Measurements from ENCODE around the gene NECTIN3. TPM values are rescaled to one million over a fixed set of nuclear protein-coding genes. Genes with fewer than 3 reads are reported as not detected.

The NECTIN3 gene
- total RNA-seq, 1 donor from 2014 or later: 36.0 TPM

DNA sequence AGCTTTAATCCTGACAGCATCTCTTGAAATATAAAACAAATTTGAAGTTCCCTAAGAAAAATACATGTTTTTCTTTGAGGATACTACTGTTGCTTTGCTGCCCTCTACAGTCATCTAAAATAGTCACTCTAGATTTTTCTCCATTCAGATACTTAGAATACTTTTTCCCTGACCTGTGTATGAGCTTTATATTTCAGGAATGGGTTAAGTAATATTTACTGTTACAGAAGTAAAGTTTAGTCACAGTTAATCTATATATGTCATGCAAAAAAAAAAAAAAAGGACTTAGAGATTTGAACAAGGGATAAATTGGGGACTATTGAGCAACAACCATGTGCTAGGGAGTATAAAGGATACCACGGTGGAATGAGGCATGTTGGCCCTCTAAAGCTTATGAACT is 8.8 kb downstream of the NECTIN3 start:
- peak; percentile 23 for DNase-seq (ENCODE audit: extremely low read depth, low read depth, low spot score)

DNA sequence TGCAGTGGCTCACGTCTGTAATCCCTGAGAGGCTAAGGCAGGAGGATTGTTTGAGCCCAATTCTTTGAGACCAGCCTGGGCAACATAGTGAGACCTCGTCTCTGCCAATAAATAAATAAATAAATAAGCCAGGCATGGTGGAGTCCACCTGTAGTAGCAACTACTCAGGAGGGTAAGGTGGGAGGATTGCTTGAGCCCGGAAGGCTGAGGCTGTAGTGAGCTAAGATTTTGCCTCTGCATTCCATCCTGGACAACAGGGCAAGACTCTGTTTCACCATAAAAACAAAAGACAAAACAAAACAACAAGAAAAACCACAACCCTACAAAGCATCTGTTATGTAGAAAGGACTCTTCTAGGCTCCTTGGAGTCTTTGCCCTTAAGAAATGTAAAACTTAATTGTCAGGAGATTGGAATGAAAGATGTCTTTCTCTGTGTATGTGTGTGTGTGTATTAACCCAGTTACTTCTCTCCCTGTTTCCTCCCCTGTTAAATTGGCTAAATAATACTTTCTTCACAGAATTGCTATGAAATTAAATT is 9.5 kb downstream of the NECTIN3 start:
- no peak for DNase-seq (ENCODE audit: extremely low read depth, low read depth, low spot score)

DNA sequence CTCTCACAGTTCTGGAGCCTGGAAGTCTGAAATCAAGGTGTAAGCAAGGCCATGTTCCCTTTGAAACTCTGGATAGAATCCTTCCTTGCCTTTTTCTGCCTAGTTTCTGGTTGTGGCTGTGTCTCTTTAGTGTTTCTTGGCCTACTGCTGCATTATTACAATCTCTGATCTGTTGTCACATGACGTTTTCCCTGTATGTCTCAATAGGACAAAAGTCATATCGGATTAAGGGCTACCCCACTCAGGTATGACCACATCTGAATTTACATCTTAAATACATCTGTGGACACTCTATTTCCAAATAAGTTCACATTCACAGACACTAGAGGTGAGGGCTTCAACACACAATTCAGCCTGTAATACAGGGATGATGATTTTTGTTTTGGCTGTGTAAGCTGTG is 13.3 kb downstream of the NECTIN3 start:
- no peak for DNase-seq (ENCODE audit: extremely low read depth, low read depth, low spot score)

DNA sequence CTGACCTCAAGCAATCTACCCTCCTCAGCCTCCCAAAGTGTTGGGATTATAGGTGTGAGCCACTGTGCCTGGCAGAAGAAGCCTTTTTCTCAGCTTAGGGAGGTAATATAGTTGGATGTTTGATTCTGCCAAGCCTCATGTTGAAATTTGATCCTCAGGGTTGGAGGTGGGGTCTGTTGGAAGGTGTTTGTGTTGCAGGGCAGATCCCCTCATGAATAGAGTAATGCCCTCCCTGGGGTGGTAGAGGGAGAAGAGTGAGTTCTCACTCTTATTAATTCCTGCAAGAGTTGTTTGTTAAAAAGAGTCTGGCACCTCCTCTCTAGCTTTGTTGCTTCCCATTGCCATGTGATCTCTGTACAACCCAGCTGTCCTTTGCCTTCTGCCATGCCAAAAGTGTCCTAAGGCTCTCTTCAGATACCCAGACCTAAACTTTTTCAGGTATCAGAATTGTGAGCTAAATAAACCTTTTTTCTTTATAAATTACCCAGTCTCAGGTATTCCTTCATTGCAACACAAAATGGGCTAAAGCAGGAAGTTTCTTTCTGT is 16.4 kb downstream of the NECTIN3 start:
- no peak for DNase-seq (ENCODE audit: extremely low read depth, low read depth, low spot score)

DNA sequence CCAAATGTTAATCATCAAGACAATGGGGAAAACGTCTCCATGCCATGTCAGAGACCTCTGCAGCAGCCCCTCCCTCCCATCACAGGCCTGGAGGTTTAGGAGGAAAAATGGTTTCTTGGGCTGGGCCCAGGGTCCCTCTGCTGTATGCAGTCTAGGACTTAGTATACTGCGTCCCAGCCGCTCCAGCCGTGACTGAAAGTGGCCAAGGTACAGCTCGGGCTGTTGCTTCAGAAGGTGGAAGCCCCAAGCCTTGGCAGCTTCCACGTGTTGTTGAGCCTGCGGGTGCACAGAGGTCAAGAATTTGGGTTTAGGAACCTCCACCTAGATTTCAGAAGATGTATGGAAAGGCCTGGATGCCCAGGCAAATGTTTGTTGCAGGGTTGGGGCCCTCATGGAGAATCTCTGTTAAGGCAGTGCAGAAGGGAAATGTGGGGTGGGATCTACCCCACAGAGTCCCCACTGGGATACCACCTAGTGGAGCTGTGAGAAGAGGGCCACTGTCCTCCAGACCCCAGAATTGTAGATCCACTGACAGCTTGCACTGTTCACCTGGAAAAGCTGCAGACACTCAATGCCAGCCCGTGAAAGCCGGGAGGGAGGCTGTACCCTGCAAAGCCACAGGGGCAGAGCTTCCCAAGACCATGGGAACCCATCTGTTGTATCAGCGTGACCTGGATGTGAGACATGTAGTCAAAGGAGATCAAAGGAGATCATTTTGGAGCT is 25.0 kb downstream of the NECTIN3 start:
- no peak for DNase-seq (ENCODE audit: extremely low read depth, low read depth, low spot score)

DNA sequence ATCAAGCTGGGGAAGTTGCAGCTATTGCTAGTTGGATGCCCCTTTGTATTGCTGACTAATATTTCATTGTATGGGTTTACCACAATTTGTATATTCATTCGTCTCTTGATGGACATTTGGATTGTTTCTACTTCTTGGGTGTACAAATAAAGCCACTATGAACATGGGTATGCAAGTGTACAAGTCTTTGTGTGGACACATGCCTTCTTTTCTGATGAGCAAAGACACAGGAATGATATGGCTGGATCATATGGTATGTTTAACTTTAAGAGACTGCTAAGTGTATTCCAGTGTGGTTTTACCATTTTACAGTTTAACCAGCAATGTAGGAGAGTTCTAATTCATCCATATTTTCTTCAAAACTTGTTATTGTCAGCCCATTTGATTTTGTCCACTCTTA is 32.2 kb downstream of the NECTIN3 start:
- DNase-seq (ENCODE audit: extremely low read depth, low read depth, low spot score): no peak

DNA sequence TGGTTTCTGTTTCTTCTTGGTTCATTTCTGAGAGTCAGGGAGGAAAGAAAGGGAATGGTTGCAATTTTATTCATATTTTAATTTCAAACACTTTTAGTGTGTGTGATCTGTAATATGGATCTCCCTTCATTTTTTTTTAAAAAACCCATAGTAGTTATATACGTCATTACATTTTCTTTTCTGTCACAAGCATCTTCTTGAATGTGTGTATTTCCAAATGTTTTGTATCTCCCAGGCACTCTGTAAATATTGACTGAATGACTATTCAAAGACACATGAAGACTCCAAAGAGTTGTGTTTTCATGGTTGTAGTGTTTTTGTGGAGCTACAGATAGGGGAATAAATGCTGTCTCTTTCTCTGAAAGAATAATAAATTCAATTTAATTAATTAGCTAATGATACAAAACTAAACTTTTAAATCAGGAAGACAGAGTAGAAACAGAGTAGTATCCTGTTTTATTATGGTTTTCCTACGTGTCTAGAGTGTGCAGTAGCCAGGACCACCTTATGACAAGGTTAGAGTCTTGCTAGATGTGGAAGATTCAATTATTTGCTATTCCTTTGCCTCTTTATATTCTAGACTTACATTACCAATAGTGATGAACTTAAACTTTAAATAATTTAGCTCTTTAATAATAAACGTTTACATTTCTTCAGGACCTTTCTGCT is 35.5 kb downstream of the NECTIN3 start:
- DNase-seq (ENCODE audit: extremely low read depth, low read depth, low spot score): no peak

DNA sequence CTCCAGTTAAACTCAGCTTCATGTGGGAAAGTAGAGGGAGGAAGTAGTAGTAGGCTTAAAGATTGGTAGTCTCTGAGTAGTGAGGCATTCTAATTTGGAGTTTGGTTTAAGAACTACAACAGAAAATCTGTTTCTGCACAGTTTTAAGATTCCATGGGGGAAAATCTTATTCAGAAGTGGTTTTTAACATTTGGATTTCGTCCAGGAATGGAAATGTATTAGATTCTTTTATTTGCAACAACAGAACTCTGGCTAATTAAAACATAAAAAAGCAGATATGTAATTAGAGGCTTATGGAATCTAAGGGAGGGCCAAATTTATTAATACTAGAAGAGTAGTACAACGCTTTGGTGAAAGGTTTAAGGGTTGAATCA is 36.0 kb downstream of the NECTIN3 start:
- DNase-seq (ENCODE audit: extremely low read depth, low read depth, low spot score): no peak

DNA sequence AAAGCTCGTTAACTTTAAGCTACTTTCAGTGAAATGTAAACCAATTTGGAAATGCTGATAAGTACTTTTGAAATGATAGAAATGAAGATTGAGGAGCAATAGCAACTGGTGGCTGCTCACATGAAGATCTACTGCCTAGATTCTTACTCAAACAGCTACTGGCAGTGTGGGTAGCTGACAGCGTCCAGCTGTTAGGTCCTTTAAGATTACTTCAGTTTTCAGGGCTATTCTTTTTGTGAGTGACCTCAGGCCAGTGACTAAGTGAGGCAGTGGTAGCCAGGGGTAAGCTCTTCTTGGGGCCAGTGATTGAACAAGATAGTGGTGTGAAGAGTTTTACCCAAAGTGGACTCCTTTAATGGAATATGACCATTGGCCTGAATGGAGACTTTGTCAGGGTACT is 41.3 kb downstream of the NECTIN3 start:
- DNase-seq (ENCODE audit: extremely low read depth, low read depth, low spot score): no peak

DNA sequence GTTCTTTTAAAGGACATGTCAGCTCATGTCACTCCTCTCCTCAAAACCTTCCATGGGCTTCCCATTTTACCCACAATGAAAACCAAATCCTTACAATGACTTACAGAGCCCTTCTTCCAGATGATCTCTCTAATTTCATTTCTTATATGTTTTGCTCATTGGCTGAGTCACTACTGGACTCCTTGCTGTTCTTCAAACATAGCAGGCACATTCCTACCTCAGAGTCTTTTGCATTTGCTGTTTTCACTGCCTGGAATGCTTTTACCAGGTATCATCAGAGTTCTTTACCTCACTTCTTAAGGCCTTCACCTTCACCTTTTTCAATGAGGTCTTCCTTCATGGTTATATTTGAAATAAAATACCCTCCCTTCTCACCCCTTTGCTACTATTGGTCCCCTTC is 57.3 kb downstream of the NECTIN3 start:
- DNase-seq (ENCODE audit: extremely low read depth, low read depth, low spot score): no peak

DNA sequence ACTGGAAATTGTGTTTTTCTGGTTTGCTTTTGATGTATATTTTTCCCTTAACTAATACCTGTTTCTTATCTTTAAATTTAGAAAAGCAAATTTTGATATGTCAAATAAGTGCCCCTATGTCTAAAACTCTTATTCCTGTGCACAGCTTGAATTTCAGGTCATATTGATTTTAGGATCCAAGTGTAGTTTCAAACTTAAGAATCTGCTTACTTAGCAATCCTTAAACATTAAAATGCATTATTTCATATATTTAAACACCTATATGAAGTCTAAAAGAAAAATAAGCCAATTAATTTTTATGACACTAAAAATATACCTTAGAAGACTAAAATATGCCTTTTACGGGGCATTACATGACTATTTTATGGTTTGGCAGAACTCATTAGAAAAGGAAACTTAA is 59.2 kb downstream of the NECTIN3 start:
- DNase-seq (ENCODE audit: extremely low read depth, low read depth, low spot score): no peak

DNA sequence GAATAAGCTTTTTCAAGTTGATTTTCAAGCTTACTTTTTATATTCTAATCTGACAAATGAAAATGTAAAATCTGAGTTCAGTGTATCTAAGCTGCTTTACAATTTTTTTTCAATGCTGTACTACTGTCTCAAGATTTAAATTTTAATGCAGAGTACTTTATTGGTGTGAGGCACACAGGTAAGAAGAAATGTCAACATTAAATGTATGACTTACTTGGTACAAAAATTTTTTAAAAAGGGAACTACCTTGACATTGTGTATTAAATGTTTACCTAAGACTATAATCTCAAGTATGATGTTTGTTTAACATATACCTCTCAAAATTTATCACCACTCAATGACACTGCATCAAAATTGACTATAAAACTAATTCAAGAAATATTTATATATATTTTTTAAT is 62.7 kb downstream of the NECTIN3 start:
- no peak for DNase-seq (ENCODE audit: extremely low read depth, low read depth, low spot score)

DNA sequence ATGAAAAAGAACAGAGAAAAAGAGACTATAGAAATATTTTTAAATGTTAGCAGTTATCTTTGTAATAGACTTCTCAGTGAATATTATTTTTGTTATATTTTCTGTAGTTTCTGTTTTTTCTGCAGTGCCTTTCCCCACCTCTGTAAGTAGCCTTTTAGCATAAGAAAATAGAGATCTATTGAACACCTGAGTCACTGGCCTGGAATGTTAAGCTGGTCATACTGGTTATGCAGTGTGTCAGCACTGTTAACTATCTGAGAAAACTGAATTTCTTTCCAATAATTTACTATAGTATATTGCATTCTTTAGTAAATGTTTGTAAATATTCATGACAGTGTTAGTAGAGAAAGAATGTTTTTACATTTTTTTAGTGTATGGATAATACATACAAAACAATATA is 79.8 kb downstream of the NECTIN3 start:
- no peak for DNase-seq (ENCODE audit: extremely low read depth, low read depth, low spot score)

DNA sequence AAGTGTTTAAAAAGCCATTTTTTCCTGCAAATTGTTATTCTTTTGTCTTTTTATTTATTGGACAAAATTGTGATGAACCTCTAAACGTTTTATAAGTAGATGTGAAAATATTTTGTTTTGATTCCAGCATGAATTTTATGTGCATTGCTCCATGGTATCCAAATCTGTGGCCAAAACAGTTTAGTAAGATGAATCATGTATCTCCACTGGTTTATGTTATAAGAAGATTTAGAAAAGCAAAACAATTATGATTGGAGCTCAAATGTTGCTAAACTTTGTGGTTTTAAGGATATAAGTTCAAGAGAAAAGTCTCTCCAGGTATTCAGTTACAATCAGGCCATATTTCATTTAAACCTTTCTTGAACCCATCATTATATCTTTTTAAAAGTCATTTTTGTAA is 80.9 kb downstream of the NECTIN3 start:
- DNase-seq (ENCODE audit: extremely low read depth, low read depth, low spot score): no peak

DNA sequence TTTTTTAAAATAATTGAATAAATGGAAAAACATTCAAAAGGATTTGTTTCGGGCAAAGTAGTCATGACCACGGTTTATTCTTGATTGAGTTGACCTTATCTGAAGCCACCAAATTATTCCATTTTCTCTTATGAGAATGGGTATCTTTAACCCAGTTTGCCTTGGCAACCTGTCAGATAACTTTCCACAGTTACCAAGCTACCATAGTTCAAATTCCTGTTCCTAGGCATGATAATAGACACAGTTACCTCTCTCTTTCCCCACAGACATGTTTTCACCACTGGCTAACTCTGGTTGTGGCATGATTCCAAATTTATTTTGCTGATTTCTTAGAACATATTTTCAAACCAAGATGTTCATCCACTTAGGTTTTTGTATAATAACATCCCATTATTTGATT is 84.9 kb downstream of the NECTIN3 start:
- no peak for DNase-seq (ENCODE audit: extremely low read depth, low read depth, low spot score)

DNA sequence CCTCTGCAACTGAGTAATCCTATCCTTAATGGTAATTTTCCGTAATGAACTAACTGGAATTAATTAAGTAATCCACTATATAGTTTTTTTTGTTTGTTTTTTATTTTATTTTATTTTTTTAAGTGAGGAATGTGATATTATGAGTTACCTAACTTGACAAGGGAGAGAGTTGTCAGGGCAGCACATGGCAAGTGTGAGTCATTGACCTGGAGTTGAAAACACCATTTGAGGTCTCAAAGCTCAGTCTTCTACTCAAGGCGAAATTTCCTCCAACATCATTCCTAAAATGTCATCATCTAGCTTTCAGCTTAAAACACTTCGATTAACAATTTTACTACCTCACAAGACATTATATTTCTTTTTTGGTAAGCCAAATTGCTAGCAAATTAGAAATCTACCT is 87.8 kb downstream of the NECTIN3 start:
- no peak for DNase-seq (ENCODE audit: extremely low read depth, low read depth, low spot score)

DNA sequence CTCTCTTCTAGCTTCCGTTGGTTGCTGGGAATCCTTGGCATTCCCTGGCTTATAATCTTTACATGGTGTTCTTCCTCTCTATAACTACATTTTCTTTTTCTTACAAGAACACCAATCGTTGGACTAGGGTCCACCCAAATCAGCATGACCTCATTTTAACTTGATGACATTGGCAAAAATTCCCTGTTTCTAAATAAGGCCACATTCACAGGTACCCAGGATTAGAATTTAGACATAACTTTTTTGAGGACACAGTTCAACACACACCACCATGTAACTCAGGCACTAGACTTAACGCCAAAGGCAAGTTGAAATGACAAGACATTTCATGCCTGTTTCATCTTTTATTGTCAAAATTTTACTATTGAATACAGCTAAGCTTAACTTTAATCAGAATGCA is 93.0 kb downstream of the NECTIN3 start:
- no peak for DNase-seq (ENCODE audit: extremely low read depth, low read depth, low spot score)

DNA sequence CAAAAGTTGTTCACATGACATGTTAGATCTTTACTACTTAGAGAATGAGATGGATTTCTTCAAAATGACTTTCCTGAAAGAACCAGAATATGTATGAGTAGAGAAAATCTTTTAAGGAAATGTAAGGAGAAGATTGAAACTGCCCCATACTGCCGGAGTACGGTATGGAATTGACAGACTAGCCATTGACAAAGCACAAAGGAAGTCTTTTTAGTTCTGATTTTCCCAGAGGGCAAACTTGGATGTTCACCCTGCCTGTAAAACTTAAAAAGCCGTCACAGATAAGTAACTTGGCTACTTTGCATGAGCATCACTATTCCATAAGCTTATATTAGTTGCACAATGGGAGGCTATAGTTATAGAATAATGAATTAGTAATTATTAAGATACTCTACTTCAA is 93.8 kb downstream of the NECTIN3 start:
- DNase-seq (ENCODE audit: extremely low read depth, low read depth, low spot score): no peak

DNA sequence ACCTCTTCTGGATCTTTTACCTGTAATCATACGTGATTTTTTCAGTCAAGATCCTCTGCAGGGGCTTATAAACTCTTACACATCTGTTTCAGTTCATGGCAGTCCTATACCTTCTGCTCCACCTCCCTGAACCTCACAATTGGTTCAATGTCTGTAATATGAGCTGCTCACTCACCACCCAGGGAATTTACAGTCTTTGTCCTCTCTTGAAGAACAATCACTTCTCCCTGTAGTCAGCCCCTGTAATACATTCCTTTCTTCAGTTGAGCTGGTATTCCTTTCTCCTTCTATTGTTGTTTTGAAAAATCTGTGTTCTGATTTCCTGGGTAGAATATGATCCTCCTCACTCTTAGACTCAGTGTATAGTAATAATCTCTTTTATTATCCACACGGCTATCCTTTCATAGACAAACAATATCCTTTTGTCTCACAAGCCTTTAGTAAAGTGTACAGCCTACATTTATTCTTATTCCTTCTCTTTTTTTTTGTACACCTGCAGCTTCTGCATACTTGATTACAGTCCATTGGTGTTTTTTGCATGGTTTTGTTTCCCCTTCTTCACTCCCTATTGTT is 101.8 kb downstream of the NECTIN3 start:
- no peak for DNase-seq (ENCODE audit: extremely low read depth, low read depth, low spot score)

DNA sequence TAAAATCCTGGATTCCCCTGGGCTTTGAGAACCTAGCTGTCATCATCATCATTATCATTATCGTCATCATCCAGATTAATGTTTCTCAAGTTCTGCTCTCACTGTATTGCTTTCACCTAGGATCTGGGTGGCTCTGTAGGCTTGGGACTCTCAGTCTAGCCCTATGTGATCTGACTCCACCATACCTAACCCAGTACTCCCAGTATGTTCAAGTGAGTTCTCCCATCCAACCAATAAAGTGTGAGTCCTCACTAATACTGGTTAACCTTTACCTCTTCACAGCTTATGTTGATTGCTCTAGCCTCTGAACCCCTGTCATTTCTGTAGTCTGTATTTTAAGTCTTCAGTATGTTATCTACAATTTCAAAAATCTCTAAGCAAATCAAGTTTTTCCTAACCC is 102.3 kb downstream of the NECTIN3 start:
- DNase-seq (ENCODE audit: extremely low read depth, low read depth, low spot score): no peak

DNA sequence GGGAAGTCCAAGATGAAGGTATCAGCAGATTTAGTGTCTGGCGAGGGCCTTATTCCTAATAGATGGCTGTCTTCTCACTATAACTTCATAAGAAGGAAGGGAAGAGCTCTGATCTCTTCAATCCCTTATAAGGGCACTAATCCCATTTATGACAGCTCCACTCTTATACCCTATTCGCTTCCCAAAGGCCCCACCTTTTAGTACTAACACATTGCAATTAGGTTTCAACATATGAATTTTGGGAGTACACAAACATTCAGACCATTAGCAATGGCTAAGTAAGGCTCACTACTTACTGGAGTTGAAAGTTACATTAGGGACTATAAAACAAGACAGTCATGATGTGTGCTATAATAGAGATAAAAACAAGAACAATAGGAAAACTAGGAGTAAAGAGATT is 118.9 kb downstream of the NECTIN3 start:
- DNase-seq (ENCODE audit: extremely low read depth, low read depth, low spot score): no peak

DNA sequence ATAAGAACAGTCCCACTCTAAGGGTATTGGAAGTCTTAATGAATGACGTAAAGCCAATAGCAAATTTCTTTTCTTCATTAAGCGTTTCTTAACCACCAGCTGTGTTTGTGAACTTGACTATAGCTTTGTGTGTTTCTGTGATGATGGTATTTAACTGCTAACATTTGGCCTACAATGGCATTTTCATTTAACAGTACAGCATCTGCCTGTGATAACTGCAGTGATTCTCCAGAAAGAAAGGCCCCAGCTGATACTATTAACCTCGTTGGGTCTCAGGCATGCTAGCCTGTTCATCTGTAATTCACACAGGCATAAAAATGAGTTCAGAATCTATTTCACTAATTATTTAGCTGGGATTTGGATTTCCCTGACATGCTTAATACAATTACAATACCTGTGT is 121.9 kb downstream of the NECTIN3 start:
- no peak for DNase-seq (ENCODE audit: extremely low read depth, low read depth, low spot score)
